GM13976 (cell line): ENCODE results near the gene DMWD.
A peak's percentile ranks its signal among the peaks of the same experiment; 100 is the strongest.

Experiments
- DNase-seq: peaks from one replicate; pipeline ENCODE4 v3.0.0; 2012; ENCODE audit warnings: low spot score
- CTCF ChIP-seq: IDR thresholded peaks from 2 replicates; pipeline ENCODE4 v1.5.1; 2012; ENCODE audit warnings: borderline replicate concordance, mild to moderate bottlenecking; ENCODE audit not compliant: insufficient read depth; ENCODE audit errors: extremely low read depth, missing control alignments, control extremely low read depth
- in situ Hi-C: fragments of 300-500 bp; cut with MboI; formaldehyde crosslinking; loops from one replicate; pipeline ENCODE4 v1.12.0; 2022; ENCODE audit warnings: low sequenced_read_pairs, mixed read lengths, inconsistent platforms; ENCODE audit not compliant: unreplicated experiment

Gene DMWD

DNA sequence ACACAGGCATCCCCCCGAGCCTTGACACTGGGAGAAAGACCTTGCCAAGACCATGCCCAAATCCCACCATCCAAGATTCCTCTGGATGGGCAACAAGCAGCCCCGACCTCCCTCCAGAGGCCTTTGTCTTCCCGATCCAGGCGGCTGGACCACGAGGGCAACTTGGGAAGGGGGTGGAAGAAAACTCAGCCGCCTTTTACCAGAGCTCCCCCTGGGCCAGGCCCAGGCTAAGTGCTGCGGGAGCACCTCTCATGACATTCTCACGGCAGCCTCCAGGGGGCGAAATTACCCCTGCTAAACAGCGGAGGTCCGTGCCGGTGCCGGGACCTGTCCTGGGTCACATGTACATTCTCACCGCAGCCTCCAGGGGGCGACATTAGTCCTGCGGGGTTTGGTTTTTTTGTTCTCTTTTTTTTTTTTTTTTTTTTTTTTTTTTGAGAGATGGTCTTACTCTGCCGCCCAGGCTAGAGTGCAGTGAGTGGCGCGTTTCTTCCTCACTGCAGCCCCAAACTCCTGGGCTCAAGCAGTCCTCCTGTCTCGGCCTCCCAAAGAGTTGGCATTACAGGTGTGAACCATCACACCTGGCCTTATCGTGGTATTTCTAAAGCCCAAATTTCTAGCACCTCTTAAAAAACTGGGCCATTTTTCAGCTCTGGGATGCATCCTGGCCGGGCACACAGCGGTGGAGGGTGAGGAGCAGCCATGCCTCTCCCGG is 24.5 kb upstream of the DMWD start:
- peak; percentile 97 for TF ChIP-seq CTCF
- in situ Hi-C loops = no loop called here

GRCh38 chr19:45816236-45817009 is 23.8 kb upstream of the DMWD start:
- in situ Hi-C loops = no loop called here
- no peak for DNase-seq
- TF ChIP-seq CTCF = no peak

More for the DNA sequence above, 24.5 kb upstream of the DMWD start:
- DNase-seq = peak; percentile 99

GRCh38 chr19:45815481-45816216 is 23.0 kb upstream of the DMWD start:
- in situ Hi-C loops = no loop called here
- DNase-seq = no peak
- TF ChIP-seq CTCF = no peak

DNA sequence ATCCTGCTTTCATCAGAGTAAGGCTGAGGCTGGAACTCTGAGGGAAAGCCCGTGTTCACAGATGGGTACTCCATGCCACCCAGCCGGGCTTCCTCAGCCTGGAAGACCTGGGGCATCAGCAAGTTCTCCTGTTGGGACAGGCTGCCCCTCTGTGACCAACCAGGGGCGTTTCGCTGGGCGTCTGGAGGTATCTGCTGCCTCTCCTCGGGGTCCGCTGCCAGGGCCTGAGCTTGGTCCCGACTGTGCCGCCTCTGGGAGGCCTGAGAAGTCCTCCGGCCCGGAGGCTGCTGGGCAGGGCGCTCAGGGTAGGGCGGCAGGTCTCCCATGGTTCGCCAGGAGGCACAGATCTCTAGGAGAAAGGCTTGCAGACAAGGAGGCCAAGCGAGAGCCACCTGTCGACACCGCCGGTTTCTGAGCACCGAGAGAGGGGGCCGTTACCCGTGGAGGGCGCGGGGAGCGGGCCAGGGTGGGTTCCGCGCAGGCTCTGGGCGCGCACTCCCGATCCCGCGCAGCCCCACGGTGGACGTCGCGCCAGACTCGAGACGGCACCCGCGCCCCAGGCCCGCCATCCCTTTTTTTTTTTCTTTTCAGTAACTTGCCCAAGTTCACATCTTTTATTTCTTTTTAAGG is 22.3 kb upstream of the DMWD start, which contains the start of gene RSPH6A:
RSPH6A (minus strand) TSS at position 458 of the 630 bp plus-strand sequence; CDS start at position 326, 132 bp downstream.
- no peak for TF ChIP-seq CTCF
- in situ Hi-C loops = no loop called here
- no peak for DNase-seq

DNA sequence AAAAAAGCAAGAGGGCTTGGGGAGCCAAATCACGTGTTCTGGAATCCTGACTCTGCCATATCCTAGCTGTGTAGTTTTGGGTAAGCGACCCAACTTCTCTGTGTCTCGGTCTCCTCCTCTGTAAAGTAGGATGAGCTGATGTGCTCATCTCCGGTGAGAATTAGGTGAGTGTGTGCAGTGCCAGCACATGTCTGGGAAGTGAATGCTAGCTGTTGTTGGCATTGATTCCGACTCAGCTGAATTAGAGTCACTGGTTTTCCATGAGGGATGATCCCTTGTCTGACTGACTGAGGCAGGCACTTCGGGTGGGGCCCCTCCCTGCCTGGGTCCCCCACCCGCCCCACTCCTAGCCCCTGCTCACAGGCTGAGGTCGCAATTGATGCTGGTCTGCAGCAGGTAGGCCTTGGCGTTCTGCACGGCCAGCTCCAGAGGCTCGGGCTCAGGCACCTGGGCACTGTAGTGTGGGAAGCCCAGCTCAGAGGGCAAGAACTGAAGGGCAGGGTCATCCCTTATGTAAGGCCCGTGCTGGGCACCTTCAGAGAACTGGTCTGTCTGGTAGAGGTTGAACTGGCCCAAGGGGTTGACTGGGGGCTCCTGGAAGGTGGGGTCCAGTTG is 21.6 kb upstream of the DMWD start:
- DNase-seq = no peak
- in situ Hi-C loops = no loop called here
- TF ChIP-seq CTCF = no peak
